Heart left ventricle (tissue), 16 donors: ENCODE measurements around the gene TH. TPM values are rescaled to one million over a fixed set of nuclear protein-coding genes. Genes with fewer than 3 reads are reported as not detected.

Source experiments
- ATAC-seq, 4 donors: fragments of 200-7000 bp; cut with Tn5 transposase; one replicate each; pipeline ENCODE4 v1.9.1; 2020 to 2022; ENCODE audit warnings: moderate library complexity in 4 of 4, mild to moderate bottlenecking in 3 of 4, moderate number of reproducible peaks in 1 of 4
- DNase-seq, 5 donors: peaks; one replicate each; pipeline ENCODE4 v3.0.0-alpha.2; 2020
- H3K27ac ChIP-seq, 12 donors: fragments of 200-600 bp; sonication (generic) in 4 of 12; one replicate each; pipeline versions ENCODE4 v1.5.0 to v1.8.0; 2016 to 2022; ENCODE audit warnings: mild to moderate bottlenecking in 2 of 12
- H3K27me3 ChIP-seq, 9 donors: fragments of 200-600 bp; sonication (generic) in 2 of 9; one replicate each; pipeline versions ENCODE4 v1.5.1 to v1.8.0; 2016 to 2022; ENCODE audit warnings: mild to moderate bottlenecking in 3 of 9
- H3K36me3 ChIP-seq, 9 donors: fragments of 200-600 bp; sonication (generic) in 2 of 9; one replicate each; pipeline versions ENCODE4 v1.5.0 to v1.8.0; 2018 to 2022; ENCODE audit warnings: mild to moderate bottlenecking in 2 of 9
- H3K4me1 ChIP-seq, 12 donors: fragments of 200-600 bp; sonication (generic) in 4 of 12; one replicate each; pipeline versions ENCODE4 v1.5.0 to v1.8.0; 2016 to 2022; ENCODE audit warnings: mild to moderate bottlenecking in 3 of 12
- H3K4me3 ChIP-seq, 12 donors: fragments of 200-600 bp; sonication (generic) in 4 of 12; one replicate each; pipeline versions ENCODE4 v1.5.0 to v1.8.0; 2017 to 2022; ENCODE audit warnings: mild to moderate bottlenecking in 9 of 12, moderate library complexity in 4 of 12
- H3K9me3 ChIP-seq, 12 donors: fragments of 200-600 bp; sonication (generic) in 4 of 12; one replicate each; pipeline versions ENCODE4 v1.5.0 to v1.8.0; 2016 to 2022; ENCODE audit warnings: mild to moderate bottlenecking in 1 of 12
- POLR2A ChIP-seq, 2 donors: fragments of 450-650 bp; IDR thresholded peaks; one replicate each; pipeline ENCODE4 v1.6.1; 2017; ENCODE audit warnings: antibody characterized with exemption in 2 of 2, mild to moderate bottlenecking in 2 of 2, moderate library complexity in 2 of 2
- WGBS, 4 donors: extraction: QIAGEN DNeasy Blood & Tissue Kit in 2 of 4; methylation state at CpG; one replicate each; pipeline versions ENCODE4 v1.1.5 to v1.1.7; 2013 to 2018; 5-methylcytosine and 5-hydroxymethylcytosine counted together
- intact Hi-C, 10 donors: fragments of 100-400 bp; cut with DNase I; formaldehyde crosslinking; loops; one replicate each; pipeline versions ENCODE4 v1.11.1 to v1.14.2; 2022
- polyA plus RNA-seq, 2 donors: library from polyadenylated mRNA; stranded (reverse); fragments of 200-250 nt; gene quantifications; one replicate each; pipeline ENCODE4 v1.2.3, GENCODE V29; 2013
- total RNA-seq, 9 donors: library from RNA; depleted of rRNA in 2 of 9; stranded (reverse); fragments of >200 nt in 2 of 9; fragmentation: NEBNext Ultra II Directional in 3 of 9; extraction: Animal tissue kit (Norgen Biotek cat#: 25700) in 3 of 9; gene quantifications; one replicate each; pipeline versions ENCODE4 v1.1.0 to v1.2.4, GENCODE V29; 2016 to 2023
- TF ChIP-seq, protein P1 (sequence below), 12 donors: fragments of 200-600 bp; sonication (generic) in 4 of 12; IDR thresholded peaks; one replicate each; pipeline versions ENCODE4 v1.5.0 to v1.8.0; 2018 to 2022; ENCODE audit warnings: antibody characterized with exemption in 12 of 12, mild to moderate bottlenecking in 5 of 12
- donor health status: ischemic (EF 13 %, LVEDD 7.1; RV severe dilation, severe dysfunction).
- donor health status: healthy with polysubstance abuse.
- donor health status: DM: no; HTN: yes; CAD: no.
- donor health status: DM: no; HTN: no; CAD: no.
- donor health status: ischemic (EF 25% LVEDD 6.9; RV normal size, moderate dysfunction).
- donor health status: ischemic (EF 25% LVEDD 5.7; RV mildly dilated, moderate dysfunction).
- donor health status: healthy.
- donor health status: DM: yes; HTN: yes; CAD: no.
- donor health status: ischemic (EF 35%, LVEDD 5.7; RV mildly dilated, moderate dysfunction).
- donor health status: nonischemic (EF 11% LVEDD 7.7; RV severe dilation, severe dysfunction).
- donor health status: DM: yes; HTN: yes; CAD: no.
- donor health status: PGD.
- donor health status: ischemic (EF 29% LVEDD 5.4; RV normal size, mild dysfunction).
- donor health status: nonischemic (EF 23%, LVEDD 6.1; RV moderate dilation, normal function).

The TH gene
- total and polyA plus RNA-seq, 11 donors, result 0.08 TPM; not detected in 10

DNA sequence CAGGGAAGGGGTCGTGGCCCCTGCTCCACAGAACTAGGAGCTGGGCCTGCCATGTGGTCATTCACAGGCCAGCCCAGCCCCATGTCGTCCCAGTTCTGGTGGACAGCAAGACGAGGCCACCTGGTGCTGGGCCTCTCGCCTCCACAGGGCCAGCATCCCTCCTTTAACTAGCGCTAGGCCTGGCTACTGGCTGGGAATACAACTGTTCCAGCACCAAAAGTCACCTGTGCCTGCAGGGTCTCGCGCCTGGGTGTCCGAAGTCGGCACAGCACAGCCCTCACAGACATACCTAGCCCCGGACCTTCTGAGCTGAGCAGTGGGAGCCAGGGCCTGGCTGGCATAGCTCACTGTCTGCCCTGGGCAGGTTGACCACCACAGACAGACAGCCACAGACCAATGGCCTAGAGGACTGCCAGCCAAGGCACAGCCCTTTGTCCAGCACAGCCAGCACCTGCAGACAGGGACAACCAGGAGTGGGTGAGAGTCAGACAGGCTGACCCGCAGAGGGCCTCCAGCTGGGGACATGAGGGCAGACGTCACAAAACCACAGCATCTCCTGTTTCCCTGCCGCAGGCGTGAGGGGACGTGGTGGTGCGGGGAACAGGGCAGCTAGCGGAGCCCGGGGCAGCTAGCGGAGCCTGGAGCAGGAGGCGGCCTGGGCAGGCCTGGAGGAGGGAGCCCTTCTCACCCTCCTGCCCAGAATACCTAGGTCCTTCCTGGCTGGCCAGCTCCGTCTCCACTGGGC is 27.2 kb upstream of the TH start:
- no peak for ATAC-seq
- intact Hi-C loops, result loop anchor here in 9 of 10 donors (5.0 to 10.0 kb wide), 6 partner anchors 99 to 696 kb away; partner anchors contain the start of genes C11orf21 (in 3 of the 9) and TSPAN32 (in 3 of the 9)

GRCh38 chr11:2197771-2198520 is 26.3 kb upstream of the TH start:
- Histone ChIP-seq H3K36me3 (no peaks in the 10 kb centered on the region), H3K9me3 (no peaks in the 10 kb centered on the region), H3K4me3 (no peak overlapping the region), H3K27ac (no peak overlapping the region), H3K27me3 (peaks cover 0 to 15% (median 0%) of the 10 kb centered on the region in 9 donors), H3K4me1 (peaks cover 0 to 6% (median 0%) of the 10 kb centered on the region in 12 donors)
- DNase-seq (peak in 1 of 5 donors; percentile 40), ATAC-seq (no peak)
- TF ChIP-seq, protein P1, sequence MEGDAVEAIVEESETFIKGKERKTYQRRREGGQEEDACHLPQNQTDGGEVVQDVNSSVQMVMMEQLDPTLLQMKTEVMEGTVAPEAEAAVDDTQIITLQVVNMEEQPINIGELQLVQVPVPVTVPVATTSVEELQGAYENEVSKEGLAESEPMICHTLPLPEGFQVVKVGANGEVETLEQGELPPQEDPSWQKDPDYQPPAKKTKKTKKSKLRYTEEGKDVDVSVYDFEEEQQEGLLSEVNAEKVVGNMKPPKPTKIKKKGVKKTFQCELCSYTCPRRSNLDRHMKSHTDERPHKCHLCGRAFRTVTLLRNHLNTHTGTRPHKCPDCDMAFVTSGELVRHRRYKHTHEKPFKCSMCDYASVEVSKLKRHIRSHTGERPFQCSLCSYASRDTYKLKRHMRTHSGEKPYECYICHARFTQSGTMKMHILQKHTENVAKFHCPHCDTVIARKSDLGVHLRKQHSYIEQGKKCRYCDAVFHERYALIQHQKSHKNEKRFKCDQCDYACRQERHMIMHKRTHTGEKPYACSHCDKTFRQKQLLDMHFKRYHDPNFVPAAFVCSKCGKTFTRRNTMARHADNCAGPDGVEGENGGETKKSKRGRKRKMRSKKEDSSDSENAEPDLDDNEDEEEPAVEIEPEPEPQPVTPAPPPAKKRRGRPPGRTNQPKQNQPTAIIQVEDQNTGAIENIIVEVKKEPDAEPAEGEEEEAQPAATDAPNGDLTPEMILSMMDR (IDR thresholded peaks at IDR 0.05), result no peak
- no peak for TF ChIP-seq POLR2A (IDR thresholded peaks at IDR 0.05)
- WGBS, 4 donors, result 86 to 92% (median 88%) methylated on average over 19 to 28 of the region's 28 CpGs
- intact Hi-C loops, result loop anchor here (1.0 to 10.0 kb wide), 13 partner anchors 99 to 697 kb away; partner anchors contain the start of genes C11orf21 (in 4 of the 10) and TSPAN32 (in 3 of the 10)

More for the DNA sequence above, 27.2 kb upstream of the TH start:
- Histone ChIP-seq H3K36me3 (no peaks in the 10 kb centered on the region), H3K27ac (no peak overlapping the region), H3K27me3 (peaks cover 0 to 15% (median 0%) of the 10 kb centered on the region in 9 donors), H3K4me1 (peaks cover 0 to 4% (median 0%) of the 10 kb centered on the region in 12 donors), H3K4me3 (no peak overlapping the region), H3K9me3 (no peaks in the 10 kb centered on the region)
- DNase-seq, result peak in 2 of 5 donors; percentile 9 to 47
- WGBS, 4 donors, result 82 to 85% (median 84%) methylated on average over 10 to 21 of the region's 21 CpGs
- TF ChIP-seq, protein P1 (IDR thresholded peaks at IDR 0.05), result no peak
- no peak for TF ChIP-seq POLR2A (IDR thresholded peaks at IDR 0.05)

- H3K4me3 ChIP-seq, result no peak overlapping the region
- ATAC-seq (peak; percentile 60 to 87 (median 72)), DNase-seq (peak; percentile 67 to 84 (median 75))
- 28 to 39% (median 36%) methylated on average over 15 to 23 of the region's 23 CpGs for whole genome bisulfite sequencing, 4 donors
- no peak overlapping the region for H3K27ac ChIP-seq
- peaks cover 0 to 18% (median 0%) of the 10 kb centered on the region in 9 donors for H3K27me3 ChIP-seq
- H3K36me3 ChIP-seq, result no peaks in the 10 kb centered on the region
- H3K9me3 ChIP-seq, result no peaks in the 10 kb centered on the region
- TF ChIP-seq POLR2A (IDR thresholded peaks at IDR 0.05), result no peak
- TF ChIP-seq, protein P1 (IDR thresholded peaks at IDR 0.05), result peak; percentile 59 to 85 (median 76)
- intact Hi-C loops, result loop anchor here (1.0 to 10.0 kb wide), 13 partner anchors 100 to 698 kb away; partner anchors contain the start of genes C11orf21 (in 4 of the 10) and TSPAN32 (in 3 of the 10)
- peaks cover 0 to 6% (median 0%) of the 10 kb centered on the region in 12 donors for H3K4me1 ChIP-seq
Measured at GRCh38 chr11:2196970-2197770, 25.6 kb upstream of the TH start.
